ENCODE measurements around the gene HES3. TPM values are rescaled to one million over a fixed set of nuclear protein-coding genes. Genes with fewer than 3 reads are reported as not detected.

HES3 gene
- polyA plus RNA-seq, 1 experiment, result not detected

DNA sequence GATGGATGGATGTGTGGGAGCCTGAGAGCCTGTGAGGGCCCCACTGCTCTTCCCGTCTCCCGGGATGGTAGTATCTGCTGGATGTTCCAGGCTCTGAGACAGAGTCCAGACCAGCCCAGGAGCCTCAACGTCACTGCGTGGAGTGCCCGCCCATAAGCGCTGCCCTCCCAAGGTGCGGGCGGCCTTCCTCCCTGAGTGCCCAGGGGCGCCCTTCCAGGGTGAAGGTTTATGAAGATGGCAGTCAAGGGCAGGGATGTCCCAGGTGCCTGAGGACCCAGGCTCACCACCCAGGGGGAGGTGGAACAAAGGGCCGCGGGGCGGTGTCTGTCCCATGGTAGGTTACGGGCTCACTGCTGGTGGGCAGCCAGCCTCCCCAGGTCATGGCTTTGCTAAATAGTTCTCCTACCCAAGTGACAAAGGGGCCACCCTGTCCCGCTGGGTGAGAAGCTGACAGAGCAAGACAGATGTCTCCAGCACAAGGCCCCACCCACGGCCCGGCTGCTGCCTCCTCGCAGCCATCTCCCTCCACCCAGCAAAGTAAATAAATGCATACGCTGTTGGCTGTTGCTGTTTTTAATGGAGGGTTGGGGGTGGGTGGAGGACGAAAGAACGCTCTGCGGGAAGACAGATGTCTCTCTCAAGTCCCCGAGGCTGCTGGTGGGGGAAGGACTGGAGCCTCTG lies 25.9 kb downstream of the HES3 start:
- no peak for DNase-seq (ENCODE audit: low read depth)
- H3K4me3 ChIP-seq (ENCODE audit: low read depth, low read length), result no peak overlapping the region
- H3K36me3 ChIP-seq (ENCODE audit: control insufficient read depth, insufficient read depth, low read length), result no peaks in the 10 kb centered on the region
- ChIA-PET POLR2A (no interaction called here), CTCF (no interaction called here)
- TF ChIP-seq, protein P1, sequence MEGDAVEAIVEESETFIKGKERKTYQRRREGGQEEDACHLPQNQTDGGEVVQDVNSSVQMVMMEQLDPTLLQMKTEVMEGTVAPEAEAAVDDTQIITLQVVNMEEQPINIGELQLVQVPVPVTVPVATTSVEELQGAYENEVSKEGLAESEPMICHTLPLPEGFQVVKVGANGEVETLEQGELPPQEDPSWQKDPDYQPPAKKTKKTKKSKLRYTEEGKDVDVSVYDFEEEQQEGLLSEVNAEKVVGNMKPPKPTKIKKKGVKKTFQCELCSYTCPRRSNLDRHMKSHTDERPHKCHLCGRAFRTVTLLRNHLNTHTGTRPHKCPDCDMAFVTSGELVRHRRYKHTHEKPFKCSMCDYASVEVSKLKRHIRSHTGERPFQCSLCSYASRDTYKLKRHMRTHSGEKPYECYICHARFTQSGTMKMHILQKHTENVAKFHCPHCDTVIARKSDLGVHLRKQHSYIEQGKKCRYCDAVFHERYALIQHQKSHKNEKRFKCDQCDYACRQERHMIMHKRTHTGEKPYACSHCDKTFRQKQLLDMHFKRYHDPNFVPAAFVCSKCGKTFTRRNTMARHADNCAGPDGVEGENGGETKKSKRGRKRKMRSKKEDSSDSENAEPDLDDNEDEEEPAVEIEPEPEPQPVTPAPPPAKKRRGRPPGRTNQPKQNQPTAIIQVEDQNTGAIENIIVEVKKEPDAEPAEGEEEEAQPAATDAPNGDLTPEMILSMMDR (IDR thresholded peaks at IDR 0.05; ENCODE audit: insufficient read depth, low read depth, low read length), result no peak
- H3K27me3 ChIP-seq (ENCODE audit: control insufficient read depth, insufficient read depth, low read length), result no peaks in the 10 kb centered on the region

GRCh38 chr1:6270401-6270800 lies 26.4 kb downstream of the HES3 start:
- H3K27me3 ChIP-seq (ENCODE audit: control insufficient read depth, insufficient read depth, low read length), result no peaks in the 10 kb centered on the region
- POLR2A ChIA-PET, result no interaction called here
- CTCF ChIA-PET, result no interaction called here
- no peaks in the 10 kb centered on the region for H3K36me3 ChIP-seq (ENCODE audit: control insufficient read depth, insufficient read depth, low read length)
- no peak for DNase-seq (ENCODE audit: low read depth)
- TF ChIP-seq, protein P1 (IDR thresholded peaks at IDR 0.05; ENCODE audit: insufficient read depth, low read depth, low read length), result no peak
- no peak overlapping the region for H3K4me3 ChIP-seq (ENCODE audit: low read depth, low read length)

DNA sequence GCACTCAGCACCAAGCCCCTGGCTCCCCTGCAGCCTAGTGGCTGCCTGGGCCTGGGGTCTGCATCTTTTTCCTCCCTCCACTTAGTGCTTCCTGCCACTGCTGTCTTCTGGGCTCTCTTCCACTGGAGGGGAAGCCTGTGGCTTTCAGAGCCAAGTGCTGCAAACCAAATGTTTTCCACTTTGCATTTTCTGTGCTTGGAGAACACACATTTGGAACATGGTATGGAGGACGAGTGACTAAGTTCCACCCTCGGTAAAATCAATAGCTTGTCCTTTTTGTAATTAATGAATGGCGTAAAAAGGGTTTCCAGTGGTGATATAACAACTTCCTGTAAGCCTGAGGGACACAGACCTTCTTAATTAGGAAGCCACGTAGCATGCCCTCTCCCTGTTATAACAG lies 27.0 kb downstream of the HES3 start:
- H3K36me3 ChIP-seq (ENCODE audit: control insufficient read depth, insufficient read depth, low read length), result no peaks in the 10 kb centered on the region
- TF ChIP-seq, protein P1 (IDR thresholded peaks at IDR 0.05; ENCODE audit: insufficient read depth, low read depth, low read length), result no peak
- POLR2A ChIA-PET, result no interaction called here
- no peak overlapping the region for H3K4me3 ChIP-seq (ENCODE audit: low read depth, low read length)
- H3K27me3 ChIP-seq (ENCODE audit: control insufficient read depth, insufficient read depth, low read length), result no peaks in the 10 kb centered on the region
- no peak for DNase-seq (ENCODE audit: low read depth)
- CTCF ChIA-PET, result no interaction called here

GRCh38 chr1:6271554-6271953 lies 27.6 kb downstream of the HES3 start:
- H3K27me3 ChIP-seq (ENCODE audit: control insufficient read depth, insufficient read depth, low read length), result no peaks in the 10 kb centered on the region
- ChIA-PET CTCF (no interaction called here), POLR2A (no interaction called here)
- TF ChIP-seq, protein P1 (IDR thresholded peaks at IDR 0.05; ENCODE audit: insufficient read depth, low read depth, low read length), result no peak
- no peak overlapping the region for H3K4me3 ChIP-seq (ENCODE audit: low read depth, low read length)
- H3K36me3 ChIP-seq (ENCODE audit: control insufficient read depth, insufficient read depth, low read length), result no peaks in the 10 kb centered on the region
- DNase-seq (ENCODE audit: low read depth), result no peak

DNA sequence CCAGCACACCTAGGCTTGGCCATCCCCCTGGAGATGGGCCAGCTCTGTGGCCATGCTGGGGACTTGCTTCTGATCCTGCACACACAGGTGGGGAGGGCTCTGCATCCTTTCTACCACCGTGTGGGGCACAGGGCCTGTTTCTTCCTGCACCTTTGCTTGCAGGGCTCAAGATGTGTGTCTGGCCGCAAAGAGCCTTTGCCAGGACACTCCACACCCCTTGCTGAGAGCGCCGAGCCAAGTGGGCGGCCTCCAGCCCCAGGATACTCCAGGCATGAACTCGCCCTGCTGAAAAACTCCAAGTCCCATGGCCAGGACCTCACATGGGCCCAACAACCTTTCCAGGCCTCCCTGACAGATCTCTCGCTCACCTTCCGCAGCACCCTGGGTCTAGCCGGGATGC lies 28.5 kb downstream of the HES3 start:
- H3K27me3 ChIP-seq (ENCODE audit: control insufficient read depth, insufficient read depth, low read length), result no peaks in the 10 kb centered on the region
- CTCF ChIA-PET, result interaction anchor here (0.9 to 1.5 kb wide), 4 partner anchors 12 to 166 kb away, joined by 3 to 4 read pairs (median 3); partner anchors contain the start of gene GPR153
- TF ChIP-seq, protein P1 (IDR thresholded peaks at IDR 0.05; ENCODE audit: insufficient read depth, low read depth, low read length), result no peak
- H3K4me3 ChIP-seq (ENCODE audit: low read depth, low read length), result no peak overlapping the region
- POLR2A ChIA-PET, result no interaction called here
- no peak for DNase-seq (ENCODE audit: low read depth)
- H3K36me3 ChIP-seq (ENCODE audit: control insufficient read depth, insufficient read depth, low read length), result no peaks in the 10 kb centered on the region
